ENCODE data around the gene SH2D2A. TPM values are rescaled to one million over a fixed set of nuclear protein-coding genes. Genes with fewer than 3 reads are reported as not detected.

SH2D2A gene
- total RNA-seq, 1 donor from 2014 or later: 4.9 TPM

- DNase-seq (ENCODE audit: extremely low spot score in 2 of 2): no peak
- Histone ChIP-seq H3K27ac (no peak overlapping the region), H3K9me3 (no peaks in the 10 kb centered on the region), H3K4me1 (peaks cover 43% of the 10 kb centered on the region), H3K27me3 (no peaks in the 10 kb centered on the region), H3K4me3 (no peak overlapping the region), H3K36me3 (no peaks in the 10 kb centered on the region)
- intact Hi-C loops (cut with DNase I): loop anchor here (5.0 kb wide), 1 partner anchor 49 kb away; the partner anchor contains the start of gene INSRR
- TF ChIP-seq CTCF (IDR thresholded peaks at IDR 0.05) (no peak), POLR2A (IDR thresholded peaks at IDR 0.05) (no peak), POLR2AphosphoS5 (IDR thresholded peaks at IDR 0.05; ENCODE audit: insufficient read depth in 1 of 2, low read depth in 1 of 2) (no peak)
Observed at GRCh38 chr1:156808186-156809030, 8.2 kb downstream of the SH2D2A start.

DNA sequence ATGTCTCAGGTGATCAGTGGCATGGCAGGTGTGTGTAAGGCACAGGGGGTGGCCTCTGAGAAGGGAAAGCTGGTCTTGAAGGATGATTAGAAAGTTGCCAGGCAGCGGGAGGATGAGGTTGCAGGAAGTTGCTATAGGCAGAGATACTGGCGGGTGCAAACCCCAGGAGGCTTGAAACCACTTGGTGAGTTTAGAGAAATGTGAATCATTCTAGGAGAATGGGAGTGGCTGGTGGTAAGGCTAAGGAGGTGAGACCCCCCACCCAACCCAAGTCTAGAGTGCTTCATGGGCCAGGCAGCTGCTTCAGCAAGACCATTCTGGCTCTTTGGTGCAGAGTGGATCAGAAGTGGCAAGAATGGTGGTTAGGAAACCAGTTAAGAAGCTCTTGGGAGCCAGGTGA lies 9.0 kb downstream of the SH2D2A start:
- TF ChIP-seq POLR2AphosphoS5 (IDR thresholded peaks at IDR 0.05; ENCODE audit: insufficient read depth in 1 of 2, low read depth in 1 of 2) (no peak), CTCF (IDR thresholded peaks at IDR 0.05) (no peak), POLR2A (IDR thresholded peaks at IDR 0.05) (no peak)
- no peaks in the 10 kb centered on the region for H3K36me3 ChIP-seq
- H3K4me1 ChIP-seq: peaks cover 39% of the 10 kb centered on the region
- intact Hi-C loops (cut with DNase I): loop anchor here (5.0 kb wide), 1 partner anchor 50 kb away; the partner anchor contains the start of gene INSRR
- H3K27ac ChIP-seq: no peak overlapping the region
- no peak for DNase-seq (ENCODE audit: extremely low spot score in 2 of 2)
- no peaks in the 10 kb centered on the region for H3K27me3 ChIP-seq
- no peaks in the 10 kb centered on the region for H3K9me3 ChIP-seq
- no peak overlapping the region for H3K4me3 ChIP-seq

GRCh38 chr1:156806512-156807440 lies 9.9 kb downstream of the SH2D2A start:
- no peak for DNase-seq (ENCODE audit: extremely low spot score in 2 of 2)
- peak overlapping the region; percentile 51 for H3K27ac ChIP-seq
- intact Hi-C loops (cut with DNase I): loop anchor here (5.0 kb wide), 1 partner anchor 51 kb away; the partner anchor contains the start of gene INSRR

GRCh38 chr1:156805766-156806511 lies 10.7 kb downstream of the SH2D2A start:
- peak in 1 of 2 donors; percentile 93 for DNase-seq (ENCODE audit: extremely low spot score in 2 of 2)
- intact Hi-C loops (cut with DNase I): loop anchor here (5.0 kb wide), 1 partner anchor 51 kb away; the partner anchor contains the start of gene INSRR
- TF ChIP-seq POLR2AphosphoS5 (IDR thresholded peaks at IDR 0.05; ENCODE audit: insufficient read depth in 1 of 2, low read depth in 1 of 2): no peak
- TF ChIP-seq CTCF (IDR thresholded peaks at IDR 0.05): no peak
- no peak for TF ChIP-seq POLR2A (IDR thresholded peaks at IDR 0.05)

More at GRCh38 chr1:156806512-156807440, 9.9 kb downstream of the SH2D2A start:
- TF ChIP-seq POLR2A (IDR thresholded peaks at IDR 0.05) (no peak), POLR2AphosphoS5 (IDR thresholded peaks at IDR 0.05; ENCODE audit: insufficient read depth in 1 of 2, low read depth in 1 of 2) (no peak), CTCF (IDR thresholded peaks at IDR 0.05) (no peak)
- H3K36me3 ChIP-seq: no peaks in the 10 kb centered on the region
- H3K27me3 ChIP-seq: no peaks in the 10 kb centered on the region
- peaks cover 41% of the 10 kb centered on the region for H3K4me1 ChIP-seq
- no peak overlapping the region for H3K4me3 ChIP-seq
- H3K9me3 ChIP-seq: no peaks in the 10 kb centered on the region

More at GRCh38 chr1:156805766-156806511, 10.7 kb downstream of the SH2D2A start:
- Histone ChIP-seq H3K9me3 (no peaks in the 10 kb centered on the region), H3K36me3 (peaks cover 0 to under 1% of the 10 kb centered on the region in 2 donors), H3K27me3 (no peaks in the 10 kb centered on the region), H3K4me1 (peaks cover 50% of the 10 kb centered on the region), H3K4me3 (no peak overlapping the region), H3K27ac (peak overlapping the region; percentile 51)
